ENCODE results near the gene RABEP1.

DNA sequence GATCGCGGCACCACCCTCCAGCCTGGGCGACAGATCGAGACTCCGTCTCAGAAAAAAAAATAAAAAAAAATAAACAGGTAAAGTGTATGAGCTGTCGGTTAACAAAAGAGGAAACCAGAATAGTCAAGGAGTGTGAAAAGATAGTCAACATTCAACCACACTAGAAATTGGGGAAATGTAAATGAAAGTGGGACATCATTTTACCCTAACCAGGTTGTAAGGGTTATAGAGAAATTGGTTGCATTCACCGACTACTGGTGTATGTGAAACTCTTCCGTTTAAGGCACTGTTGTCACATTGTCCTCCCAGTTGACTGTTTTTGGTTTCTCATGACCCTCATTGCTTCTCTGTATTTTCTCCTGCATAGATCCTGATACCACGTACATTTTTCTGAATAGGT lies 62.8 kb downstream of the RABEP1 start:
- TF ChIP-seq CTCF (IDR thresholded peaks at IDR 0.05) (no peak), EZH2 (IDR thresholded peaks at IDR 0.05) (no peak), EZH2phosphoT487 (IDR thresholded peaks at IDR 0.05) (no peak)

All from neural progenitor cell (in vitro differentiated cells).